OCI-LY1 (cell line): ENCODE results near the gene RAB22A.

ENCODE experiments used
- EZH2 ChIP-seq: fragments of 200-600 bp; sonication (generic), shearing (Covaris generic); IDR thresholded peaks from 2 replicates; pipeline ENCODE4 v1.8.0; 2017; ENCODE audit warnings: borderline replicate concordance, mixed run types, mild to moderate bottlenecking, antibody characterized with exemption, low read length, moderate library complexity, mixed read lengths
- TF ChIP-seq, protein P1 (sequence below): fragments of 200-600 bp; sonication (generic), shearing (Covaris generic); IDR thresholded peaks from 2 replicates; pipeline ENCODE4 v1.5.1; 2017; ENCODE audit warnings: mild to moderate bottlenecking, antibody characterized with exemption, low read length, moderate library complexity, mixed read lengths

DNA sequence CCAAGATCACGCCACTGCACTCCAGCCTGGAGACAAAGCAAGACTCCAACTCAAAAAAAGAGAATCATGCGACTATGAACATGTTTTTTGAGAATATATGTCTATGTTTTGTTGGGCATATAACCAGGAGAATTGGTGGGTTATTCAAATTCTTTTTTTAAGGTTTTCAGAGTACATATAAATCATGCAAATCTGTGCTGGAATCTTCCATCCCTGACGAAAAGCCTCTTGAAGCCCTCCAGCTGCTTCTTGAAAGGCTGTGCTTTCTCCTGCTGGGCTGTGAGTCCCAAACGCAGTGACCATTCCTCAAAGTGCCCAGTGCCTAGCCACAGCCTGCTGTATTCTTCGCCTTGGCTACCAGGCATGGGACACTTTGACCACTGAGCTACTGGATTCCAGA, 9.2 kb upstream of the RAB22A start:
- TF ChIP-seq, protein P1, sequence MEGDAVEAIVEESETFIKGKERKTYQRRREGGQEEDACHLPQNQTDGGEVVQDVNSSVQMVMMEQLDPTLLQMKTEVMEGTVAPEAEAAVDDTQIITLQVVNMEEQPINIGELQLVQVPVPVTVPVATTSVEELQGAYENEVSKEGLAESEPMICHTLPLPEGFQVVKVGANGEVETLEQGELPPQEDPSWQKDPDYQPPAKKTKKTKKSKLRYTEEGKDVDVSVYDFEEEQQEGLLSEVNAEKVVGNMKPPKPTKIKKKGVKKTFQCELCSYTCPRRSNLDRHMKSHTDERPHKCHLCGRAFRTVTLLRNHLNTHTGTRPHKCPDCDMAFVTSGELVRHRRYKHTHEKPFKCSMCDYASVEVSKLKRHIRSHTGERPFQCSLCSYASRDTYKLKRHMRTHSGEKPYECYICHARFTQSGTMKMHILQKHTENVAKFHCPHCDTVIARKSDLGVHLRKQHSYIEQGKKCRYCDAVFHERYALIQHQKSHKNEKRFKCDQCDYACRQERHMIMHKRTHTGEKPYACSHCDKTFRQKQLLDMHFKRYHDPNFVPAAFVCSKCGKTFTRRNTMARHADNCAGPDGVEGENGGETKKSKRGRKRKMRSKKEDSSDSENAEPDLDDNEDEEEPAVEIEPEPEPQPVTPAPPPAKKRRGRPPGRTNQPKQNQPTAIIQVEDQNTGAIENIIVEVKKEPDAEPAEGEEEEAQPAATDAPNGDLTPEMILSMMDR, result no peak
- TF ChIP-seq EZH2, result no peak
